H9 (cell line): Measurements from ENCODE around the gene MCCC2. TPM values are rescaled to one million over a fixed set of nuclear protein-coding genes. Genes with fewer than 3 reads are reported as not detected.
A peak's percentile ranks its signal among the peaks of the same experiment; 100 is the strongest.

Experiments
- DNase-seq: peaks from one replicate; pipeline ENCODE4 v3.0.0-alpha.2; 2017
- H2AFZ ChIP-seq: one replicate; pipeline ENCODE4 v1.6.1; 2013; ENCODE audit warnings: mild to moderate bottlenecking, low read length, control low read depth, moderate library complexity
- H2AK5ac ChIP-seq: 2 replicates; pipeline ENCODE4 v1.6.1; 2013; ENCODE audit warnings: low read length, control low read depth, mixed read lengths; ENCODE audit not compliant: insufficient read length
- H2BK120ac ChIP-seq: one replicate; pipeline ENCODE4 v1.6.1; 2013; ENCODE audit warnings: low read depth, mild to moderate bottlenecking, low read length, control low read depth, inconsistent platforms; ENCODE audit not compliant: poor library complexity, severe bottlenecking
- H2BK12ac ChIP-seq: 2 replicates; pipeline ENCODE4 v1.6.1; 2013; ENCODE audit warnings: low read length, control low read depth, mixed read lengths, low read depth; ENCODE audit not compliant: insufficient read length
- H2BK15ac ChIP-seq: 2 replicates; pipeline ENCODE4 v1.6.1; 2013; ENCODE audit warnings: low read depth, low read length, control low read depth
- H2BK20ac ChIP-seq: one replicate; pipeline ENCODE4 v1.6.1; 2013; ENCODE audit warnings: low read depth, mild to moderate bottlenecking, low read length, control low read depth, inconsistent platforms; ENCODE audit not compliant: poor library complexity, severe bottlenecking
- H2BK5ac ChIP-seq: 2 replicates; pipeline ENCODE4 v1.6.1; 2013; ENCODE audit warnings: low read length, control low read depth, mixed read lengths; ENCODE audit not compliant: insufficient read length
- H3K14ac ChIP-seq: 2 replicates; pipeline ENCODE4 v1.6.1; 2013; ENCODE audit warnings: low read length, control low read depth; ENCODE audit not compliant: insufficient read depth
- H3K18ac ChIP-seq: 2 replicates; pipeline ENCODE4 v1.6.1; 2013; ENCODE audit warnings: low read depth, mild to moderate bottlenecking, mixed read lengths, low read length, control low read depth; ENCODE audit not compliant: insufficient read length
- H3K23ac ChIP-seq: 2 replicates; pipeline ENCODE4 v1.6.1; 2013; ENCODE audit warnings: low read length, control low read depth, mixed read lengths, low read depth; ENCODE audit not compliant: insufficient read length
- H3K23me2 ChIP-seq: 2 replicates; pipeline ENCODE4 v1.6.1; 2013; ENCODE audit warnings: low read depth, mild to moderate bottlenecking, mixed read lengths, low read length, control low read depth; ENCODE audit not compliant: insufficient read length, poor library complexity, severe bottlenecking
- H3K27ac ChIP-seq: 2 replicates; pipeline ENCODE4 v1.5.1; 2013; ENCODE audit warnings: low read length, control low read depth, mixed read lengths, low read depth; ENCODE audit not compliant: insufficient read length
- H3K27me3 ChIP-seq: 2 replicates; pipeline ENCODE4 v1.6.1; 2013; ENCODE audit warnings: low read length, control low read depth, inconsistent platforms; ENCODE audit not compliant: insufficient read depth
- H3K4ac ChIP-seq: 2 replicates; pipeline ENCODE4 v1.6.1; 2013; ENCODE audit warnings: low read depth, mild to moderate bottlenecking, control low read depth, inconsistent platforms, low read length, moderate library complexity
- H3K4me1 ChIP-seq: 2 replicates; pipeline ENCODE4 v1.6.1; 2013; ENCODE audit warnings: low read length, control low read depth, inconsistent platforms; ENCODE audit not compliant: insufficient read depth
- H3K4me2 ChIP-seq: 2 replicates; pipeline ENCODE4 v1.6.1; 2013; ENCODE audit warnings: low read length, control low read depth, mixed read lengths; ENCODE audit not compliant: insufficient read length, insufficient read depth
- H3K56ac ChIP-seq: 2 replicates; pipeline ENCODE4 v1.6.1; 2013; ENCODE audit warnings: low read depth, mild to moderate bottlenecking, mixed read lengths, low read length, control low read depth; ENCODE audit not compliant: insufficient read length
- H3K79me1 ChIP-seq: 2 replicates; pipeline ENCODE4 v1.6.1; 2013; ENCODE audit warnings: low read depth, mild to moderate bottlenecking, moderate library complexity, low read length, control low read depth, inconsistent platforms; ENCODE audit not compliant: insufficient read depth, poor library complexity, severe bottlenecking
- H3K79me2 ChIP-seq: 2 replicates; pipeline ENCODE4 v1.6.1; 2013; ENCODE audit warnings: low read length, control low read depth, inconsistent platforms; ENCODE audit not compliant: insufficient read depth
- H3K9ac ChIP-seq: 2 replicates; pipeline ENCODE4 v1.6.1; 2013; ENCODE audit warnings: low read length, control low read depth, mixed read lengths; ENCODE audit not compliant: insufficient read length; ENCODE audit errors: extremely low read depth
- H3K9me3 ChIP-seq: one replicate; pipeline ENCODE4 v1.6.1; 2013; ENCODE audit warnings: low read depth, low read length, inconsistent platforms; ENCODE audit not compliant: control insufficient read depth
- H3T11ph ChIP-seq: one replicate; pipeline ENCODE4 v1.6.1; 2013; ENCODE audit warnings: mild to moderate bottlenecking, low read length, control low read depth, inconsistent platforms
- H4K20me1 ChIP-seq: one replicate; pipeline ENCODE4 v1.6.1; 2013; ENCODE audit not compliant: control insufficient read depth, insufficient read length, insufficient read depth
- H4K5ac ChIP-seq: 2 replicates; pipeline ENCODE4 v1.6.1; 2013; ENCODE audit warnings: low read depth, mild to moderate bottlenecking, mixed read lengths, low read length, control low read depth; ENCODE audit not compliant: insufficient read length
- H4K8ac ChIP-seq: replicated peaks from 2 replicates; pipeline ENCODE4 v1.6.1; 2013; ENCODE audit warnings: low read length, control low read depth, mixed read lengths, low read depth; ENCODE audit not compliant: insufficient read length
- H4K91ac ChIP-seq: 2 replicates; pipeline ENCODE4 v1.6.1; 2013; ENCODE audit warnings: low read depth, mild to moderate bottlenecking, moderate library complexity, mixed read lengths, low read length, control low read depth; ENCODE audit not compliant: insufficient read length
- H3K27ac Mint-ChIP-seq, 3 experiments: 2 replicates in 2 of 3; 3 replicates in 1 of 3; pipeline ENCODE4 v1.8.0; 2020 to 2021; ENCODE audit warnings: mixed read lengths in 3 of 3, mild to moderate bottlenecking in 1 of 3, moderate library complexity in 1 of 3
- H3K27me3 Mint-ChIP-seq: 2 replicates; pipeline ENCODE4 v1.8.0; 2021; ENCODE audit warnings: low read depth, mild to moderate bottlenecking, moderate library complexity, mixed read lengths
- H3K36me3 Mint-ChIP-seq, 3 experiments: 2 replicates in 2 of 3; 3 replicates in 1 of 3; pipeline ENCODE4 v1.8.0; 2020 to 2021; ENCODE audit warnings: low read depth in 3 of 3, mixed read lengths in 3 of 3; ENCODE audit not compliant: insufficient read depth in 1 of 3
- H3K4me1 Mint-ChIP-seq, 2 experiments: 2 replicates each; pipeline ENCODE4 v1.8.0; 2020; ENCODE audit warnings: mixed read lengths in 2 of 2
- H3K4me3 Mint-ChIP-seq, 2 experiments: 2 replicates in 1 of 2; 3 replicates in 1 of 2; pipeline ENCODE4 v1.8.0; 2020 to 2021; ENCODE audit warnings: mild to moderate bottlenecking in 2 of 2, mixed read lengths in 2 of 2, moderate library complexity in 1 of 2
- H3K9me3 Mint-ChIP-seq, 2 experiments: 2 replicates in 1 of 2; 3 replicates in 1 of 2; pipeline ENCODE4 v1.8.0; 2020; ENCODE audit warnings: mild to moderate bottlenecking in 2 of 2, mixed read lengths in 2 of 2, moderate library complexity in 1 of 2
- CTCF ChIP-seq: fragments of 200-600 bp; sonication (generic); conservative IDR thresholded peaks from 3 replicates; pipeline ENCODE4 v1.8.0; 2021; ENCODE audit warnings: antibody characterized with exemption, mild to moderate bottlenecking
- WGBS: extraction: QIAGEN DNeasy Blood & Tissue Kit; methylation state at CpG from one replicate; pipeline ENCODE4 v1.1.7; 2013; ENCODE audit warnings: missing lambda C conversion rate, low lambda C conversion rate, mixed read lengths; ENCODE audit not compliant: insufficient read length; ENCODE audit errors: extremely low coverage; 5-methylcytosine and 5-hydroxymethylcytosine counted together
- total RNA-seq: library from RNA; stranded (reverse); gene quantifications from 2 replicates; pipeline ENCODE4 v1.2.1, GENCODE V29; 2021

MCCC2 gene
- total RNA-seq, 1 experiment from 2014 or later = 62.7 TPM

GRCh38 chr5:71658916-71659662 lies 71.9 kb downstream of the MCCC2 start:
- H3K4me2 ChIP-seq = no peak overlapping the region
- no peaks in the 10 kb centered on the region for H3K4me1 Mint-ChIP-seq
- H2BK12ac ChIP-seq = no peak overlapping the region
- H2BK20ac ChIP-seq = no peak overlapping the region
- no peak overlapping the region for H3K56ac ChIP-seq
- no peaks in the 10 kb centered on the region for H3K9me3 Mint-ChIP-seq
- no peaks in the 10 kb centered on the region for H3K4me1 ChIP-seq
- H3K4ac ChIP-seq = no peak overlapping the region
- H3K27me3 ChIP-seq = no peaks in the 10 kb centered on the region
- H3K27me3 Mint-ChIP-seq = no peaks in the 10 kb centered on the region
- H4K20me1 ChIP-seq = no peaks in the 10 kb centered on the region
- peak; percentile 62 for TF ChIP-seq CTCF
- no peaks in the 10 kb centered on the region for H3K9me3 ChIP-seq
- no peaks in the 10 kb centered on the region for H3K79me1 ChIP-seq
- no peak overlapping the region for H3K27ac ChIP-seq
- no peaks in the 10 kb centered on the region for H3K23me2 ChIP-seq
- H4K5ac ChIP-seq = no peak overlapping the region
- no peak overlapping the region for H2BK5ac ChIP-seq
- H3K79me2 ChIP-seq = no peaks in the 10 kb centered on the region
- no peak overlapping the region for H3K4me3 Mint-ChIP-seq
- no peak for DNase-seq
- no peak overlapping the region for H3K27ac Mint-ChIP-seq
- H3K23ac ChIP-seq = no peak overlapping the region
- H3K18ac ChIP-seq = no peak overlapping the region
- H3T11ph ChIP-seq = no peak overlapping the region
- WGBS = no CpG with 5 or more reads among the region's 3 CpGs
- no peak overlapping the region for H2BK120ac ChIP-seq
- H2AFZ ChIP-seq = no peak overlapping the region
- no peak overlapping the region for H4K8ac ChIP-seq
- no peak overlapping the region for H2AK5ac ChIP-seq
- no peak overlapping the region for H3K9ac ChIP-seq
- peaks cover 19 to 34% (median 30%) of the 10 kb centered on the region in 3 experiments; a peak in 6 of 7 replicates for H3K36me3 Mint-ChIP-seq
- no peak overlapping the region for H2BK15ac ChIP-seq
- H4K91ac ChIP-seq = no peak overlapping the region
- no peak overlapping the region for H3K14ac ChIP-seq
